Calu3 (cell line): Measurements from ENCODE around the gene TTC17. TPM values are rescaled to one million over a fixed set of nuclear protein-coding genes. Genes with fewer than 3 reads are reported as not detected.
"Not testable (repeated sequence)": the region's sequence is repeated elsewhere in the genome, so short reads cannot be mapped to it uniquely, and the experiment has no call there.

ENCODE experiments used
- BruUV-seq: library from RNA; stranded (reverse); fragments of 400-500 nt; replicated peaks from 2 replicates; lab custom pipeline; 2021; lab: Mats Ljungman, UMichigan
- CTCF ChIA-PET: fragments of 300-600 bp; sonication (Branson Sonifier 250); formaldehyde crosslinking; loops from one replicate; lab custom pipeline; 2022; ENCODE audit warnings: antibody characterized with exemption; lab: Charles Lee
- DNase-seq: peaks from one replicate; pipeline ENCODE4 v3.0.0; 2022
- H3K27ac Mint-ChIP-seq: one replicate; pipeline ENCODE4 v1.8.0; 2022; ENCODE audit warnings: mixed read lengths; ENCODE audit not compliant: unreplicated experiment
- H3K27me3 Mint-ChIP-seq: one replicate; pipeline ENCODE4 v1.8.0; 2022; ENCODE audit warnings: mixed read lengths; ENCODE audit not compliant: unreplicated experiment
- H3K36me3 Mint-ChIP-seq: one replicate; pipeline ENCODE4 v1.8.0; 2022; ENCODE audit warnings: mild to moderate bottlenecking, moderate library complexity, mixed read lengths; ENCODE audit not compliant: insufficient read depth, unreplicated experiment
- H3K4me1 Mint-ChIP-seq: one replicate; pipeline ENCODE4 v1.8.0; 2022; ENCODE audit warnings: mild to moderate bottlenecking, low read depth, mixed read lengths; ENCODE audit not compliant: unreplicated experiment
- H3K4me3 Mint-ChIP-seq: one replicate; pipeline ENCODE4 v1.8.0; 2022; ENCODE audit warnings: mild to moderate bottlenecking, low read depth, moderate library complexity, mixed read lengths; ENCODE audit not compliant: unreplicated experiment
- H3K9me3 Mint-ChIP-seq: one replicate; pipeline ENCODE4 v1.8.0; 2022; ENCODE audit warnings: low read depth, mixed read lengths; ENCODE audit not compliant: unreplicated experiment
- intact Hi-C: fragments of 100-400 bp; cut with micrococcal nuclease; formaldehyde crosslinking; loops from one replicate; pipeline ENCODE4 v1.10.0; 2022; ENCODE audit not compliant: unreplicated experiment
- total RNA-seq: library from RNA; stranded (reverse); gene quantifications from 2 replicates; pipeline ENCODE4 v1.2.3, GENCODE V29; 2022
- TF ChIP-seq, protein P1 (sequence below): fragments of 200-600 bp; IDR thresholded peaks from one replicate; pipeline ENCODE4 v1.8.0; 2022; ENCODE audit warnings: antibody characterized with exemption; ENCODE audit not compliant: unreplicated experiment

TTC17 gene
- total RNA-seq, 1 experiment from 2014 or later = 77.7 TPM

- no peak for DNase-seq
- peaks cover 6% of the 10 kb centered on the region for H3K36me3 Mint-ChIP-seq
These were observed 99.8 kb downstream of the TTC17 start for GRCh38 chr11:43458486-43458885.

GRCh38 chr11:43459246-43459645, 100.5 kb downstream of the TTC17 start:
- no peak for DNase-seq
- H3K27me3 Mint-ChIP-seq = no peaks in the 10 kb centered on the region
- H3K4me3 Mint-ChIP-seq = no peak overlapping the region
- intact Hi-C loops = no loop called here
- CTCF ChIA-PET = no interaction called here
- H3K9me3 Mint-ChIP-seq = peaks cover 3% of the 10 kb centered on the region
- no peaks in the 10 kb centered on the region for H3K4me1 Mint-ChIP-seq
- TF ChIP-seq, protein P1, sequence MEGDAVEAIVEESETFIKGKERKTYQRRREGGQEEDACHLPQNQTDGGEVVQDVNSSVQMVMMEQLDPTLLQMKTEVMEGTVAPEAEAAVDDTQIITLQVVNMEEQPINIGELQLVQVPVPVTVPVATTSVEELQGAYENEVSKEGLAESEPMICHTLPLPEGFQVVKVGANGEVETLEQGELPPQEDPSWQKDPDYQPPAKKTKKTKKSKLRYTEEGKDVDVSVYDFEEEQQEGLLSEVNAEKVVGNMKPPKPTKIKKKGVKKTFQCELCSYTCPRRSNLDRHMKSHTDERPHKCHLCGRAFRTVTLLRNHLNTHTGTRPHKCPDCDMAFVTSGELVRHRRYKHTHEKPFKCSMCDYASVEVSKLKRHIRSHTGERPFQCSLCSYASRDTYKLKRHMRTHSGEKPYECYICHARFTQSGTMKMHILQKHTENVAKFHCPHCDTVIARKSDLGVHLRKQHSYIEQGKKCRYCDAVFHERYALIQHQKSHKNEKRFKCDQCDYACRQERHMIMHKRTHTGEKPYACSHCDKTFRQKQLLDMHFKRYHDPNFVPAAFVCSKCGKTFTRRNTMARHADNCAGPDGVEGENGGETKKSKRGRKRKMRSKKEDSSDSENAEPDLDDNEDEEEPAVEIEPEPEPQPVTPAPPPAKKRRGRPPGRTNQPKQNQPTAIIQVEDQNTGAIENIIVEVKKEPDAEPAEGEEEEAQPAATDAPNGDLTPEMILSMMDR = no peak
- H3K27ac Mint-ChIP-seq = no peak overlapping the region
- BruUV-seq = no TSS peak
- peaks cover 6% of the 10 kb centered on the region for H3K36me3 Mint-ChIP-seq

More at GRCh38 chr11:43458486-43458885, 99.8 kb downstream of the TTC17 start:
- TF ChIP-seq, protein P1 = no peak
- H3K4me1 Mint-ChIP-seq = no peaks in the 10 kb centered on the region
- intact Hi-C loops = no loop called here
- no peak overlapping the region for H3K27ac Mint-ChIP-seq
- H3K9me3 Mint-ChIP-seq = peaks cover under 1% of the 10 kb centered on the region
- no TSS peak for BruUV-seq
- no peaks in the 10 kb centered on the region for H3K27me3 Mint-ChIP-seq
- H3K4me3 Mint-ChIP-seq = no peak overlapping the region
- CTCF ChIA-PET = no interaction called here

DNA sequence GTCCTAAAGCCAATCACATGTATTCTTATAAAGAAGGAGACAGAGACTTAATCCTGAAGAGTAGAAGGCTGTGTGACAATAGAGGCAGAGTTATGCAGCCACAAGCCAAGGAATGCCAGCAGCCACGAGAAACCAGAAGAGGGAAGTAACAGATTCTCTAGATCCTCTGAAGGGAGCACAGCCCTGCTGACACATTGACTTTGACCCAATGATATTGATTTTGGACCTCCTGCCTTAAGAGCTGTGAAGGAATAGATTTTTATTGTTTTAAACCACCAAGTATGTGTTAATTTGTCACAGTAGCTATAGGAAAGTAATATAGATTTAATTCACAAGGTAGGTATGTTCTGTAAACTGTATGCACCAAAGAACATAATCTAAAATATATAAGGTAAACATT, 103.6 kb downstream of the TTC17 start:
- intact Hi-C loops = no loop called here
- TF ChIP-seq, protein P1 = no peak
- DNase-seq = no peak
- Mint-ChIP-seq H3K4me3 (no peak overlapping the region), H3K4me1 (no peaks in the 10 kb centered on the region), H3K9me3 (peaks cover 9% of the 10 kb centered on the region), H3K27ac (no peak overlapping the region), H3K36me3 (peaks cover 12% of the 10 kb centered on the region), H3K27me3 (no peaks in the 10 kb centered on the region)
- no TSS peak for BruUV-seq
- CTCF ChIA-PET = interaction anchor here (1.3 kb wide), 1 partner anchor 9 kb away, joined by 3 read pairs; no protein-coding TSS in a partner anchor

GRCh38 chr11:43467958-43468357, 109.2 kb downstream of the TTC17 start:
- peaks cover 13% of the 10 kb centered on the region for H3K36me3 Mint-ChIP-seq
- TF ChIP-seq, protein P1 = no peak
- CTCF ChIA-PET = no interaction called here
- H3K27ac Mint-ChIP-seq = no peak overlapping the region
- intact Hi-C loops = no loop called here
- no peaks in the 10 kb centered on the region for H3K27me3 Mint-ChIP-seq
- no peak for DNase-seq
- no TSS peak for BruUV-seq
- peaks cover 22% of the 10 kb centered on the region for H3K9me3 Mint-ChIP-seq
- H3K4me3 Mint-ChIP-seq = no peak overlapping the region
- H3K4me1 Mint-ChIP-seq = no peaks in the 10 kb centered on the region

DNA sequence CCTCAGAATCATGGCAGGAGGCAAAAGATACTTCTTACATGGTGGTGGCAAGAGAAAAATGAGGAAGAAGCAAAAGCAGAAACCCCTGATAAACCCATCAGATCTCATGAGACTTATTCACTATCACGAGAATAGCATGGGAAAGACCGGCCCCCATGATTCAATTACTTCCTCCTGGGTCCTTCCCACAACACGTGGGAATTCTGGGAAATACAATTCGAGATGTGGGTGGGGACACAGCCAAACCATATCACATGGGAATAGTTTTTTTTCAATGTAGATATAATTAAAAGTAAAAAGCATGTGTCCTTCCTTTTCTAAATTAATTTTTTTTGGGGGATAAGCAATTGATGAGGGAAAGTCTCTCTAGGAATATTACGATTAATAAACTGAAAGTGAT, 118.8 kb downstream of the TTC17 start:
- BruUV-seq, H3K36me3 Mint-ChIP-seq, H3K4me3 Mint-ChIP-seq, CTCF ChIA-PET, H3K4me1 Mint-ChIP-seq, H3K27ac Mint-ChIP-seq, DNase-seq, H3K27me3 Mint-ChIP-seq, intact Hi-C loops: not testable (repeated sequence)
- peaks cover 11% of the 10 kb centered on the region for H3K9me3 Mint-ChIP-seq
